Measurements from ENCODE around the gene TRIM67.
"Not testable (repeated sequence)": the region's sequence is repeated elsewhere in the genome, so short reads cannot be mapped to it uniquely, and the experiment has no call there.

DNA sequence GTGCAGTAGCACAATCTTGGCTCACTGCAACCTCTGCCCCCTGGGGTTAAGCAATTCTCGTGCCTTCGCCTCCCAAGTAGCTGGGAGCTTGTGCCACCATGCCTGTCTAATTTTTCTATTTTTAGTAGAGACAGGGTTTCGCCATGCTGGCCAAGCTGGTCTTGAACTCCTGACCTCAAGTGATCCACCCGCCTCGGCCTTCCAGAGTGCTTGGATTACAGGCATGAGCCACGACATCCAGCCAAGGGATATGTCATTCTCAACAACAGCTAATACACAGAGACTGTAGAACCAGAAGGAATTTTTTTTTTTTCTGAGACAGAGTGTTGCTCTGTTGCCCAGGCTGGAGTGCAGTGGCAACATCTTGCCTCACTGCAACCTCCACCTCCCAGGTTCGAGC is 3.7 kb upstream of the TRIM67 start:
- TF ChIP-seq CTCF (IDR thresholded peaks at IDR 0.05); USF2 (IDR thresholded peaks at IDR 0.05); POLR2A (IDR thresholded peaks at IDR 0.05; ENCODE audit: low read length); NR3C1 (IDR thresholded peaks at IDR 0.05); HDAC2 (IDR thresholded peaks at IDR 0.05); CEBPB (IDR thresholded peaks at IDR 0.05); JUN (IDR thresholded peaks at IDR 0.05); EP300 (IDR thresholded peaks at IDR 0.05): not testable (repeated sequence)
- TF ChIP-seq, protein P1, sequence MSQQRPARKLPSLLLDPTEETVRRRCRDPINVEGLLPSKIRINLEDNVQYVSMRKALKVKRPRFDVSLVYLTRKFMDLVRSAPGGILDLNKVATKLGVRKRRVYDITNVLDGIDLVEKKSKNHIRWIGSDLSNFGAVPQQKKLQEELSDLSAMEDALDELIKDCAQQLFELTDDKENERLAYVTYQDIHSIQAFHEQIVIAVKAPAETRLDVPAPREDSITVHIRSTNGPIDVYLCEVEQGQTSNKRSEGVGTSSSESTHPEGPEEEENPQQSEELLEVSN (IDR thresholded peaks at IDR 0.05; ENCODE audit: borderline replicate concordance, low read depth) = not testable (repeated sequence)

Measured in A549 (cell line).